Activated CD8-positive, alpha-beta memory T cell treated with anti-CD3 and anti-CD28 coated beads, Interleukin-2, amount 10 ng/mL, durations not matched to agents 7 days and 5 days (primary cell): ENCODE measurements around the gene TBC1D5. TPM values are rescaled to one million over a fixed set of nuclear protein-coding genes. Genes with fewer than 3 reads are reported as not detected.

ENCODE experiments used
- ATAC-seq: fragments of 150-1000 bp; cut with Tn5 transposase; one replicate; pipeline ENCODE4 v1.10.0; 2021; ENCODE audit warnings: moderate library complexity
- CTCF ChIA-PET: fragments of 350-600 bp; sonication (Branson Sonifier 250); formaldehyde crosslinking; loops from one replicate; lab custom pipeline; 2021; ENCODE audit warnings: antibody characterized with exemption; lab: Charles Lee
- DNase-seq: peaks from one replicate; pipeline ENCODE4 v3.0.0-alpha.2; 2020
- H3K27ac Mint-ChIP-seq: one replicate; pipeline ENCODE4 v1.8.0; 2021; ENCODE audit warnings: mild to moderate bottlenecking, mixed read lengths
- H3K27me3 Mint-ChIP-seq: one replicate; pipeline ENCODE4 v1.8.0; 2021; ENCODE audit warnings: mixed read lengths
- H3K36me3 Mint-ChIP-seq: one replicate; pipeline ENCODE4 v1.8.0; 2021; ENCODE audit warnings: mild to moderate bottlenecking, mixed read lengths
- H3K4me1 Mint-ChIP-seq: one replicate; pipeline ENCODE4 v1.8.0; 2021; ENCODE audit warnings: mixed read lengths
- H3K4me3 Mint-ChIP-seq: one replicate; pipeline ENCODE4 v1.8.0; 2021; ENCODE audit warnings: mild to moderate bottlenecking, moderate library complexity, mixed read lengths
- H3K9me3 Mint-ChIP-seq: one replicate; pipeline ENCODE4 v1.8.0; 2022; ENCODE audit warnings: low read depth, mixed read lengths
- total RNA-seq, 2 experiments: library from RNA; stranded (reverse); gene quantifications; one replicate each; pipeline ENCODE4 v1.2.3, GENCODE V29; 2021

TBC1D5 gene
- total RNA-seq, 2 experiments from 2014 or later, result 54.3 to 58.9 TPM

GRCh38 chr3:17292556-17292955, 449.9 kb downstream of the TBC1D5 start:
- DNase-seq, result no peak
- CTCF ChIA-PET, result no interaction called here
- peaks cover 5% of the 10 kb centered on the region for H3K36me3 Mint-ChIP-seq
- no peak overlapping the region for H3K27ac Mint-ChIP-seq
- no peaks in the 10 kb centered on the region for H3K9me3 Mint-ChIP-seq
- no peaks in the 10 kb centered on the region for H3K4me1 Mint-ChIP-seq
- no peaks in the 10 kb centered on the region for H3K27me3 Mint-ChIP-seq
- H3K4me3 Mint-ChIP-seq, result no peak overlapping the region
- no peak for ATAC-seq

GRCh38 chr3:17290894-17291293, 451.5 kb downstream of the TBC1D5 start:
- no peak overlapping the region for H3K4me3 Mint-ChIP-seq
- CTCF ChIA-PET, result no interaction called here
- no peaks in the 10 kb centered on the region for H3K4me1 Mint-ChIP-seq
- no peaks in the 10 kb centered on the region for H3K27me3 Mint-ChIP-seq
- H3K36me3 Mint-ChIP-seq, result peaks cover 2% of the 10 kb centered on the region
- H3K9me3 Mint-ChIP-seq, result no peaks in the 10 kb centered on the region
- H3K27ac Mint-ChIP-seq, result no peak overlapping the region
- no peak for ATAC-seq
- DNase-seq, result no peak

DNA sequence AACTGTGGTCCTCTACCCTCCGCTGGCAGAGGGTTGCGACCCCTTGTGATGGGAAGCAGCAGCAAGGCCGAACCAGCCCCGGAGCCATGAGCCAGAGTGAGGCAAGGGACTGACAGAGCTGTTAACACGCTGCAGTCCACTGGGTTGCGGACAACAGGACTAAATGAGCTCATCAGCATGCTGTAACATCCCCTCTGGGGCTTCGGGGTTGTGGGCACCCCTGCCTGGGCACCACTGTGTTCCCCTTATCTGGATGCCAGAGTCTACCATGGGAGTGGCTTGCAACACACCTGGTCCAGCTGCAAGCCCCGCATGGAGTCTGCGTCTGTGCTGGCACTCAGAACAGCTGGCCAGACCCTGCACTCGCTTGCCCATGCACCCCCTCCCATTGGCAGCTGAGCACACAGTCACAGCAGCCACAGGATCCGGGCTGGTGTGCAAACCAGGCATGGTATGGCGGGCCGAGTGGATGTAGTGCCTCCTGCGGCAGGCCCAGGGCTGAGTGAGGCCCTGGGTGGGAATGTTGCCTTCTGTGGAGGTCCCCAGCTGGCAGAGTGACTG, 453.5 kb downstream of the TBC1D5 start:
- H3K4me1 Mint-ChIP-seq, result no peaks in the 10 kb centered on the region
- H3K27ac Mint-ChIP-seq, result no peak overlapping the region
- H3K9me3 Mint-ChIP-seq, result no peaks in the 10 kb centered on the region
- H3K27me3 Mint-ChIP-seq, result no peaks in the 10 kb centered on the region
- no peak for DNase-seq
- H3K4me3 Mint-ChIP-seq, result no peak overlapping the region
- H3K36me3 Mint-ChIP-seq, result peaks cover 2% of the 10 kb centered on the region
- ATAC-seq, result no peak
- CTCF ChIA-PET, result interaction anchor here (1.5 kb wide), 1 partner anchor 10 kb away, joined by 3 read pairs; no protein-coding TSS in a partner anchor

DNA sequence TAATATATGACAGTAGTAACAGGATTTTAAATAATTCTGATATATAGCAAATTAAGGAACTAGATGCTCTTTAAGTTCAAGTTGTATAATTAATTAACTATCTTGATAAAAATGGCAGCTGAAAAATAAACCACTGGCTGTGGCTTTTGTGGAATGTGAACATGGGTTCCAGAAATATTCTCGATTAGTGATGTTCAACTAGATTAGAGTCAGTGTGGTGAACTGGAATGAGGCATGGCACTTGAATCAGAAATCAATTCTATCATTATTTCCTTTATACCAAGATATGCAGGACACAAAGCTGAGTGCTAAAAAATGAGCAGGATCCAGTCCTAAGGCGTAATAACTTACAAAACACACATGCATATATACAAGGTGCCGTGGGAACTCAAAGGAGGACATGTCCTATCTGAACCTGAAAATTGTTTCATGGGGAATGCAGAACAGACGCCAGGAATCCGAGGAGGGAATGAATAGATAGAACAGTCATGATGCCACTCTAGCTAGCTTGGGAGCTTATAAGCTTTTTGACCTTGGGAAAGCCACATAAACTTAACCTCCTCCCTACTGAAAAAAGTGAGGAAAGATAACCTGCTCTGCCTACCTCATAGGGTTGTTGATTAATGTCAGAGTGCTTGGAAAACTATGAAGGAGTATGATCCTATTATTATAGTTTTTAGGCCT, 455.3 kb downstream of the TBC1D5 start:
- ATAC-seq, result no peak
- Mint-ChIP-seq H3K9me3 (no peaks in the 10 kb centered on the region), H3K27ac (no peak overlapping the region), H3K27me3 (no peaks in the 10 kb centered on the region), H3K36me3 (peaks cover 2% of the 10 kb centered on the region), H3K4me3 (no peak overlapping the region), H3K4me1 (no peaks in the 10 kb centered on the region)
- CTCF ChIA-PET, result no interaction called here
- no peak for DNase-seq

- CTCF ChIA-PET, result interaction anchor here (1.0 to 1.5 kb wide), 4 partner anchors 11 to 135 kb away, joined by 3 to 5 read pairs (median 4); no protein-coding TSS in a partner anchor
- H3K4me1 Mint-ChIP-seq, result no peaks in the 10 kb centered on the region
- no peaks in the 10 kb centered on the region for H3K9me3 Mint-ChIP-seq
- no peak for ATAC-seq
- DNase-seq, result no peak
- H3K27ac Mint-ChIP-seq, result no peak overlapping the region
- no peak overlapping the region for H3K4me3 Mint-ChIP-seq
- H3K36me3 Mint-ChIP-seq, result no peaks in the 10 kb centered on the region
- H3K27me3 Mint-ChIP-seq, result no peaks in the 10 kb centered on the region
Observed at GRCh38 chr3:17278006-17278405, 464.4 kb downstream of the TBC1D5 start.

GRCh38 chr3:17266846-17267245, 475.6 kb downstream of the TBC1D5 start:
- Mint-ChIP-seq H3K27ac (no peak overlapping the region), H3K36me3 (no peaks in the 10 kb centered on the region), H3K4me1 (no peaks in the 10 kb centered on the region), H3K27me3 (no peaks in the 10 kb centered on the region), H3K4me3 (no peak overlapping the region), H3K9me3 (no peaks in the 10 kb centered on the region)
- ATAC-seq (no peak), DNase-seq (no peak)
- CTCF ChIA-PET, result interaction anchor here (1.4 kb wide), 1 partner anchor 11 kb away, joined by 4 read pairs; no protein-coding TSS in a partner anchor

DNA sequence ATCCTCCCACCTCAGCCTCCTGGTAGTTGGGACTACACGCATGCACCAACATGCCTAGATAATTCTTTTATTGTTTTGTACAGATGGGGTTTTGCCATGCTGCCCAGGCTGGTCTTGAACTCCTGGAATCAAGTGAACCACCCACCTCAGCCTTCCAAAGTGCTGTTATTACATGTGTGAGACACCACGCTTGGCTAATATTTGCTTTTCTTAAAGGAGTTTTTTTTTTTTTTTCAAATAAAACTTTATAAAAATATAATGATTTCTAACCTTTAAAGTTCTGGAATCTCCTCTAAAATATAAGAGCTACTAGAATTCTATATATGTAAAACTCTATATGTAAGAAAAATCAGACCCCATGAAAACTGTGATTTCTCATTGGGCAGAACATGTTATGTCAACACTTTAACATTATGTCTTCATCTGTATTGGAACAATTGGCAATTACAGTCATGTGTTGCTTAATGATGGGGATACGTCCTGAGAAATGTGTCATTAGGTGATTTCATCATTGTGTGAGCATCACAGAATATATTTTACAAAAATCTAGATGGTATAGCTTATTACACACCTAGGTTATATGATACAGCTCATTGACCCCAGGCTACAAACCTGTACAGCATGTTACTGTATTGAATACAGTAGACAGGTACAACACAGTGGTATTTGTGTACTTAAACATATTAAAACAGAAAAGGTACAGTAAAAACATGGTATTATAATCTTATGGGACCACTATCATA, 480.6 kb downstream of the TBC1D5 start:
- no peaks in the 10 kb centered on the region for H3K36me3 Mint-ChIP-seq
- peaks cover 2% of the 10 kb centered on the region for H3K4me1 Mint-ChIP-seq
- H3K27ac Mint-ChIP-seq, result no peak overlapping the region
- CTCF ChIA-PET, result no interaction called here
- ATAC-seq, result no peak
- DNase-seq, result no peak
- H3K9me3 Mint-ChIP-seq, result no peaks in the 10 kb centered on the region
- no peak overlapping the region for H3K4me3 Mint-ChIP-seq
- H3K27me3 Mint-ChIP-seq, result no peaks in the 10 kb centered on the region

- ATAC-seq (no peak), DNase-seq (no peak)
- H3K4me3 Mint-ChIP-seq, result no peak overlapping the region
- peaks cover 2% of the 10 kb centered on the region for H3K4me1 Mint-ChIP-seq
- H3K27ac Mint-ChIP-seq, result no peak overlapping the region
- no peaks in the 10 kb centered on the region for H3K36me3 Mint-ChIP-seq
- CTCF ChIA-PET, result interaction anchor here (0.7 to 1.0 kb wide), 2 partner anchors 150 to 151 kb away, joined by 3 read pairs; no protein-coding TSS in a partner anchor
- no peaks in the 10 kb centered on the region for H3K9me3 Mint-ChIP-seq
- H3K27me3 Mint-ChIP-seq, result no peaks in the 10 kb centered on the region
Observed at GRCh38 chr3:17260257-17260656, 482.2 kb downstream of the TBC1D5 start.

- Mint-ChIP-seq H3K27me3 (no peaks in the 10 kb centered on the region), H3K9me3 (no peaks in the 10 kb centered on the region), H3K4me1 (peaks cover 2% of the 10 kb centered on the region), H3K27ac (no peak overlapping the region), H3K36me3 (no peaks in the 10 kb centered on the region), H3K4me3 (no peak overlapping the region)
- no peak for ATAC-seq
- DNase-seq, result no peak
- CTCF ChIA-PET, result interaction anchor here (0.7 to 1.0 kb wide), 2 partner anchors 150 to 152 kb away, joined by 3 read pairs; no protein-coding TSS in a partner anchor
Observed at GRCh38 chr3:17259685-17260084, 482.7 kb downstream of the TBC1D5 start.

DNA sequence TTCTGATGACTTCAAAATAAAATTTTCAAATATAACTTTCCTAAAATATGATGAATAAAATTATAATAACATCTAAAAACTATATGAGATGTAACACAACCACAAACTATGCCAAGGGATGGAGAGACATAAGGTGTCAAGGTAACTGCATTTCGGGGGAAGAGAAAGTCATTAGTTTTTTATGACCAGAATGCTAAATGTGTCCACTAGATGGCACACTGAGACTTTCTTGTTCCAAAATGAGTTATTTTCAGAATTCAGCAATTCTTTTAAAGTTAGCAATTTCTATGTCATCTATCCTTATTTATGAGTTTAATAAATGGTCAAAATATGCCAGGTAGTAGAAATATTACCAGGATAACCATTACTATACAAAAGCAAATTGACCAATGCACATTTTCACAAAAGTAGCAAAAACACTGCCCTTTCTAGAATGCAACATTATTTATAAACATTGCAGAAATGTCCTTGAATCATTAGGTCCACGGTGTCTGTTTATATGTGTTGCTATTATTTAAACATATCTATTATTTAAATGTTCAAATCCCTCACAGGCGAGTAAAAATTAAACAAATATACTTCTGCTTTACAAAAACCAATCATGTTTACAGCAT, 483.5 kb downstream of the TBC1D5 start:
- no peaks in the 10 kb centered on the region for H3K9me3 Mint-ChIP-seq
- H3K27me3 Mint-ChIP-seq, result no peaks in the 10 kb centered on the region
- no peak for DNase-seq
- ATAC-seq, result no peak
- H3K4me3 Mint-ChIP-seq, result no peak overlapping the region
- CTCF ChIA-PET, result interaction anchor here (1.0 kb wide), 1 partner anchor 151 kb away, joined by 3 read pairs; no protein-coding TSS in a partner anchor
- no peaks in the 10 kb centered on the region for H3K36me3 Mint-ChIP-seq
- H3K4me1 Mint-ChIP-seq, result peaks cover 2% of the 10 kb centered on the region
- no peak overlapping the region for H3K27ac Mint-ChIP-seq

- DNase-seq (no peak), ATAC-seq (no peak)
- Mint-ChIP-seq H3K4me1 (peaks cover 2% of the 10 kb centered on the region), H3K4me3 (no peak overlapping the region), H3K27ac (no peak overlapping the region), H3K36me3 (no peaks in the 10 kb centered on the region), H3K9me3 (no peaks in the 10 kb centered on the region), H3K27me3 (no peaks in the 10 kb centered on the region)
- CTCF ChIA-PET, result interaction anchor here (1.4 kb wide), 1 partner anchor 584 kb away, joined by 5 read pairs; no protein-coding TSS in a partner anchor
Observed at GRCh38 chr3:17257269-17257668, 485.2 kb downstream of the TBC1D5 start.

GRCh38 chr3:17243621-17244020, 498.8 kb downstream of the TBC1D5 start:
- H3K4me1 Mint-ChIP-seq, result no peaks in the 10 kb centered on the region
- DNase-seq (no peak), ATAC-seq (no peak)
- no peaks in the 10 kb centered on the region for H3K27me3 Mint-ChIP-seq
- H3K36me3 Mint-ChIP-seq, result no peaks in the 10 kb centered on the region
- CTCF ChIA-PET, result no interaction called here
- H3K9me3 Mint-ChIP-seq, result no peaks in the 10 kb centered on the region
- H3K27ac Mint-ChIP-seq, result no peak overlapping the region
- H3K4me3 Mint-ChIP-seq, result no peak overlapping the region

DNA sequence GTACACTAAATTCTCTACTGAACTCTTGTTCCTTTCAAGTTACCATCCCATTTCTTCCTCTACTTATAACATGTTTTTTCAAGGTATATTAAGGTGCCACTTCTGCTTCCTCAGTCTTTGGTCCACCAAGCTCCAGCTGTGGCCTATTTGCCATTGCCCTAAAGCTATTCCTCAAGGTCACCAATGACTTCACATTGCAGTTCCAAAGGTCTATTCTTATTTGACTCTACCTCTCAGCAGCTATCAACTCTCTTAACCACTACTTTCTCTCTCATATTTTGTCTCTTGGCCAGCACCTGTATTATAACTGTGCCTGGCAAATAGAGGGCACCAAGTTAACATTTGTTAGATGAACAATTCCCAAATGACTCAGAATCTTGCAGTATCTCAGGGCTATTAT, 503.0 kb downstream of the TBC1D5 start:
- CTCF ChIA-PET, result interaction anchor here (0.6 to 1.2 kb wide), 3 partner anchors 41 to 638 kb away, joined by 3 read pairs; no protein-coding TSS in a partner anchor
- Mint-ChIP-seq H3K9me3 (no peaks in the 10 kb centered on the region), H3K27ac (no peak overlapping the region), H3K27me3 (no peaks in the 10 kb centered on the region), H3K36me3 (peaks cover 1% of the 10 kb centered on the region), H3K4me1 (peaks cover 4% of the 10 kb centered on the region), H3K4me3 (no peak overlapping the region)
- no peak for ATAC-seq
- no peak for DNase-seq
